ENCODE results near the gene HMOX2. TPM values are rescaled to one million over a fixed set of nuclear protein-coding genes. Genes with fewer than 3 reads are reported as not detected.

Gene HMOX2
- total and polyA plus RNA-seq, 2 of the 13 experiments (the other 11 are each of a cell fraction or from before 2014, with no cell fraction given) = 60.3 to 70.4 TPM

DNA sequence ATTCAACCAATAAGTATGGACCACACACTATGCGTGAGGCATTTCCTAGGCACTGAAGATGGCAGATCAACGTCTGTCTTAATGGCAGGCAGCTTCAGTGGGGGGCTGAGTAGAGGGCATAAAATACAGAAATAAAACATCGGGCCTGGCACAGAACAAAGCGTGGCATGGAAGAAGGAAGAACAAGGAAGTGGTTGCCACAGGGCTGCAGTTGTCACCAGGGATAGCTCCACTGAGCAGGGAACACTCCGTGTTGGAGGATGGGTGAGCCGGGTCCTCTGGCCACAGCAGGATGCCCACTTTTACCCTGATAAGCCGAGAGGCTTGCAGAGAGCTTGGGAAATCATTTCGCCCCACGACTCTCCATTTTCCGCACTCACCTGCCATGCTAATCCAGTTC lies 56.0 kb downstream of the HMOX2 start:
- no TSS peak for BruUV-seq (replicated peaks)
- ATAC-seq = no peak
- no peak overlapping the region for H3K4me2 ChIP-seq (ENCODE audit: low read depth, low read length)
- H2AFZ ChIP-seq (ENCODE audit: low read length) = no peak overlapping the region
- no peak overlapping the region for H3K9ac ChIP-seq (ENCODE audit: insufficient read depth, low read depth, low read length)
- H3K27me3 ChIP-seq (ENCODE audit: control insufficient read depth in 1 of 2, insufficient read depth in 2 of 2, low read length in 2 of 2) = no peaks in the 10 kb centered on the region
- FAIRE-seq = no peak
- TF ChIP-seq FOXJ3 (CRISPR knock-in tag; IDR thresholded peaks at IDR 0.05; ENCODE audit: borderline replicate concordance) (no peak), POLR2A (IDR thresholded peaks at IDR 0.05; ENCODE audit: insufficient read depth in 1 of 2, low read depth in 2 of 2, low read length in 2 of 2) (0 out of 4 replicates have a peak, but pooled peaks of 1 of the 2 experiments have one; percentile 31)
- no peaks in the 10 kb centered on the region for H3K9me3 ChIP-seq (ENCODE audit: low read length)
- in situ Hi-C loops (cut with HindIII; ENCODE audit: extremely low pct_ligation_motif_present, low pct_unique_long_range_greater_than_20kb) (no loop called here), intact Hi-C loops (cut with micrococcal nuclease; ENCODE audit: unreplicated experiment) (no loop called here)
- H3K4me3 ChIP-seq (replicated peaks in 1 of 3; ENCODE audit: insufficient read depth in 1 of 3, low read depth in 2 of 3, low read length in 3 of 3) = no peak overlapping the region
- DNase-seq (ENCODE audit: low spot score) = no peak
- peaks cover 60% of the 10 kb centered on the region for H3K4me1 ChIP-seq (ENCODE audit: insufficient read depth, low read length)
- 99% methylated on average over 10 of the region's 10 CpGs for WGBS (ENCODE audit: low lambda C conversion rate)
- ChIA-PET POLR2A (no interaction called here), CTCF (ENCODE audit: low intra/inter-chr PET ratio, low total read pairs) (no interaction called here)
- H3K79me2 ChIP-seq (ENCODE audit: insufficient read depth, low read length) = peaks cover 91% of the 10 kb centered on the region
- peaks cover 8 to 19% of the 10 kb centered on the region in 2 experiments for H3K36me3 ChIP-seq (replicated peaks in 1 of 2; ENCODE audit: control insufficient read depth in 1 of 2, insufficient read depth in 2 of 2, low read length in 2 of 2)
- peaks cover 35% of the 10 kb centered on the region; the same call in 1 of the 2 replicates for H4K20me1 ChIP-seq (ENCODE audit: insufficient read depth, low read length)
- no peak overlapping the region for H3K27ac ChIP-seq (ENCODE audit: extremely low read length, insufficient read depth, low read length)

DNA sequence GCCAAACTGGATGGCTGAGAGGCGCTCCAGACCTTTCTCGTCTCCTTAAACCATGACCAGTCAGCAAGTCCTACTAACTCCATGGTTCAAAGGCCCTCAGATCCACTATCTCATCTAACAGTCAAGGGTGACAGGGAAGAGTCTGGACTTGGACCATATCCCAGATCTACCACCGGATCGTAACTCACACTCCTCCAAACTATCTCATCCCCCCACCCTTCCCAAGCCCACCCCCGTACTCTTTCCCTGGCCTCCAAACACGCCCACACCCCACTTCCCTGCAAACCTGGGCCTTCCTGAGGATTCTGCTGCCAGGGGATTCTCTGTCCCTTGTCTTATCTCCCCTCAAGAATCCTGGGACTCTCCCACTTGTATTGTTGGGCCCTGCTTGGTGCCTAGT lies 57.3 kb downstream of the HMOX2 start:
- H3K9ac ChIP-seq (ENCODE audit: insufficient read depth, low read depth, low read length) = no peak overlapping the region
- ChIA-PET CTCF (ENCODE audit: low intra/inter-chr PET ratio, low total read pairs) (no interaction called here), POLR2A (no interaction called here)
- H3K4me2 ChIP-seq (ENCODE audit: low read depth, low read length) = no peak overlapping the region
- H3K9me3 ChIP-seq (ENCODE audit: low read length) = no peaks in the 10 kb centered on the region
- no peak for FAIRE-seq
- peaks cover 35% of the 10 kb centered on the region; the same call in 1 of the 2 replicates for H4K20me1 ChIP-seq (ENCODE audit: insufficient read depth, low read length)
- 94% methylated on average over 6 of the region's 6 CpGs for WGBS (ENCODE audit: low lambda C conversion rate)
- in situ Hi-C loops (cut with HindIII; ENCODE audit: extremely low pct_ligation_motif_present, low pct_unique_long_range_greater_than_20kb) (no loop called here), intact Hi-C loops (cut with micrococcal nuclease; ENCODE audit: unreplicated experiment) (no loop called here)
- no peak overlapping the region for H3K4me3 ChIP-seq (replicated peaks in 1 of 3; ENCODE audit: insufficient read depth in 1 of 3, low read depth in 2 of 3, low read length in 3 of 3)
- peaks cover 89% of the 10 kb centered on the region for H3K79me2 ChIP-seq (ENCODE audit: insufficient read depth, low read length)
- H3K27ac ChIP-seq (ENCODE audit: extremely low read length, insufficient read depth, low read length) = no peak overlapping the region
- no peak for ATAC-seq
- peaks cover 8 to 19% of the 10 kb centered on the region in 2 experiments for H3K36me3 ChIP-seq (replicated peaks in 1 of 2; ENCODE audit: control insufficient read depth in 1 of 2, insufficient read depth in 2 of 2, low read length in 2 of 2)
- no TSS peak for BruUV-seq (replicated peaks)
- no peaks in the 10 kb centered on the region for H3K27me3 ChIP-seq (ENCODE audit: control insufficient read depth in 1 of 2, insufficient read depth in 2 of 2, low read length in 2 of 2)
- no peak for DNase-seq (ENCODE audit: low spot score)
- H3K4me1 ChIP-seq (ENCODE audit: insufficient read depth, low read length) = peaks cover 61% of the 10 kb centered on the region
- no peak overlapping the region for H2AFZ ChIP-seq (ENCODE audit: low read length)
- TF ChIP-seq HMG20B (CRISPR knock-in tag; conservative IDR thresholded peaks at IDR 0.05) (no peak), ZNF747 (CRISPR knock-in tag; IDR thresholded peaks at IDR 0.05; ENCODE audit: borderline replicate concordance) (no peak), BCL3 (CRISPR knock-in tag; IDR thresholded peaks at IDR 0.05) (no peak), SATB2 (CRISPR knock-in tag; IDR thresholded peaks at IDR 0.05) (no peak), HIC2 (CRISPR knock-in tag; IDR thresholded peaks at IDR 0.05; ENCODE audit: low read depth) (no peak), E2F5 (CRISPR knock-in tag; conservative IDR thresholded peaks at IDR 0.05) (no peak), CHD2 (IDR thresholded peaks at IDR 0.05; ENCODE audit: low read depth, low read length) (no peak), PRDM4 (CRISPR knock-in tag; IDR thresholded peaks at IDR 0.05; ENCODE audit: borderline replicate concordance) (no peak)
- TF ChIP-seq, protein P1, sequence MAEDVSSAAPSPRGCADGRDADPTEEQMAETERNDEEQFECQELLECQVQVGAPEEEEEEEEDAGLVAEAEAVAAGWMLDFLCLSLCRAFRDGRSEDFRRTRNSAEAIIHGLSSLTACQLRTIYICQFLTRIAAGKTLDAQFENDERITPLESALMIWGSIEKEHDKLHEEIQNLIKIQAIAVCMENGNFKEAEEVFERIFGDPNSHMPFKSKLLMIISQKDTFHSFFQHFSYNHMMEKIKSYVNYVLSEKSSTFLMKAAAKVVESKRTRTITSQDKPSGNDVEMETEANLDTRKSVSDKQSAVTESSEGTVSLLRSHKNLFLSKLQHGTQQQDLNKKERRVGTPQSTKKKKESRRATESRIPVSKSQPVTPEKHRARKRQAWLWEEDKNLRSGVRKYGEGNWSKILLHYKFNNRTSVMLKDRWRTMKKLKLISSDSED (CRISPR knock-in tag; IDR thresholded peaks at IDR 0.05) = no peak
